HEK293 (cell line): Measurements from ENCODE around the gene C10orf67.

ENCODE experiments used
- BCL11B ChIP-seq: fragments of 450-650 bp; formaldehyde crosslinking; IDR thresholded peaks from 2 replicates; pipeline ENCODE4 v1.5.1; 2016; ENCODE audit warnings: low read depth, missing biosample characterization, missing genetic modification characterization
- BCL6B ChIP-seq: fragments of 450-650 bp; formaldehyde crosslinking; IDR thresholded peaks from 2 replicates; pipeline ENCODE4 v1.5.1; 2017; ENCODE audit warnings: missing biosample characterization, missing genetic modification characterization
- GLI4 ChIP-seq: fragments of 450-650 bp; formaldehyde crosslinking; IDR thresholded peaks from 2 replicates; pipeline ENCODE4 v1.5.1; 2016; ENCODE audit warnings: missing biosample characterization, missing genetic modification characterization
- GLIS1 ChIP-seq: fragments of 450-650 bp; formaldehyde crosslinking; IDR thresholded peaks from 2 replicates; pipeline ENCODE4 v1.5.1; 2016; ENCODE audit warnings: missing biosample characterization, missing genetic modification characterization
- GLIS2 ChIP-seq: fragments of 450-650 bp; formaldehyde crosslinking; IDR thresholded peaks from 2 replicates; pipeline ENCODE4 v1.5.1; 2016; ENCODE audit warnings: missing biosample characterization, missing genetic modification characterization
- HOXD13 ChIP-seq: sonication (generic); formaldehyde crosslinking; IDR thresholded peaks from 2 replicates; pipeline ENCODE4 v1.8.0; 2022; ENCODE audit warnings: missing genetic modification reagents, borderline replicate concordance
- KLF10 ChIP-seq: fragments of 450-650 bp; IDR thresholded peaks from 2 replicates; pipeline ENCODE4 v1.5.1; 2018; ENCODE audit warnings: missing biosample characterization, mild to moderate bottlenecking, missing genetic modification characterization
- OSR2 ChIP-seq: fragments of 450-650 bp; formaldehyde crosslinking; IDR thresholded peaks from 2 replicates; pipeline ENCODE4 v1.5.1; 2016; ENCODE audit warnings: missing biosample characterization, missing genetic modification characterization
- PRDM6 ChIP-seq: fragments of 450-650 bp; formaldehyde crosslinking; IDR thresholded peaks from 2 replicates; pipeline ENCODE4 v1.5.1; 2017; ENCODE audit warnings: missing biosample characterization, missing genetic modification characterization
- SCRT1 ChIP-seq: fragments of 450-650 bp; formaldehyde crosslinking; IDR thresholded peaks from 2 replicates; pipeline ENCODE4 v1.5.1; 2016; ENCODE audit warnings: missing biosample characterization, missing genetic modification characterization, borderline replicate concordance
- SCRT2 ChIP-seq: fragments of 450-650 bp; formaldehyde crosslinking; IDR thresholded peaks from 2 replicates; pipeline ENCODE4 v1.5.1; 2016; ENCODE audit warnings: missing biosample characterization, missing genetic modification characterization
- SP2 ChIP-seq: fragments of 450-650 bp; formaldehyde crosslinking; IDR thresholded peaks from 2 replicates; pipeline ENCODE4 v1.5.1; 2016; ENCODE audit warnings: missing biosample characterization, missing genetic modification characterization
- SP3 ChIP-seq: fragments of 450-650 bp; formaldehyde crosslinking; IDR thresholded peaks from 2 replicates; pipeline ENCODE4 v1.5.1; 2016; ENCODE audit warnings: missing biosample characterization, missing genetic modification characterization
- TCF7L2 ChIP-seq: IDR thresholded peaks from 2 replicates; pipeline ENCODE4 v1.6.1; 2011; ENCODE audit warnings: low read depth, mild to moderate bottlenecking, inconsistent platforms, low read length, moderate library complexity, borderline replicate concordance
- WT1 ChIP-seq: fragments of 450-650 bp; formaldehyde crosslinking; IDR thresholded peaks from 2 replicates; pipeline ENCODE4 v1.5.1; 2016; ENCODE audit warnings: missing biosample characterization, missing genetic modification characterization
- ZBTB11 ChIP-seq: fragments of 450-650 bp; formaldehyde crosslinking; conservative IDR thresholded peaks from 2 replicates; pipeline ENCODE4 v1.5.1; 2016; ENCODE audit warnings: low read depth, missing biosample characterization, missing genetic modification characterization
- ZFP41 ChIP-seq: fragments of 450-650 bp; formaldehyde crosslinking; IDR thresholded peaks from 2 replicates; pipeline ENCODE4 v1.5.1; 2016; ENCODE audit warnings: missing biosample characterization, missing genetic modification characterization, borderline replicate concordance
- ZNF157 ChIP-seq: fragments of 450-650 bp; formaldehyde crosslinking; IDR thresholded peaks from 2 replicates; pipeline ENCODE4 v1.5.1; 2016; ENCODE audit warnings: missing biosample characterization, missing genetic modification characterization
- ZNF169 ChIP-seq: fragments of 450-650 bp; formaldehyde crosslinking; IDR thresholded peaks from 2 replicates; pipeline ENCODE4 v1.5.1; 2016; ENCODE audit warnings: missing biosample characterization, missing genetic modification characterization
- ZNF335 ChIP-seq: fragments of 450-650 bp; formaldehyde crosslinking; conservative IDR thresholded peaks from 2 replicates; pipeline ENCODE4 v1.5.1; 2016; ENCODE audit warnings: missing biosample characterization, missing genetic modification characterization
- ZNF354C ChIP-seq: fragments of 450-650 bp; formaldehyde crosslinking; IDR thresholded peaks from 2 replicates; pipeline ENCODE4 v1.5.1; 2016; ENCODE audit warnings: missing biosample characterization, missing genetic modification characterization, low read depth, borderline replicate concordance
- ZNF394 ChIP-seq: fragments of 450-650 bp; formaldehyde crosslinking; IDR thresholded peaks from 2 replicates; pipeline ENCODE4 v1.5.1; 2016; ENCODE audit warnings: missing biosample characterization, missing genetic modification characterization, mild to moderate bottlenecking, moderate library complexity, borderline replicate concordance
- ZNF416 ChIP-seq: fragments of 450-650 bp; formaldehyde crosslinking; IDR thresholded peaks from 2 replicates; pipeline ENCODE4 v1.5.1; 2016; ENCODE audit warnings: missing biosample characterization, missing genetic modification characterization
- ZNF423 ChIP-seq: fragments of 450-650 bp; formaldehyde crosslinking; IDR thresholded peaks from 2 replicates; pipeline ENCODE4 v1.5.1; 2016; ENCODE audit warnings: missing biosample characterization, missing genetic modification characterization
- ZNF529 ChIP-seq: fragments of 450-650 bp; formaldehyde crosslinking; IDR thresholded peaks from 2 replicates; pipeline ENCODE4 v1.5.1; 2017; ENCODE audit warnings: missing genetic modification characterization, missing biosample characterization; ENCODE audit not compliant: insufficient replicate concordance
- ZNF558 ChIP-seq: fragments of 450-650 bp; formaldehyde crosslinking; IDR thresholded peaks from 2 replicates; pipeline ENCODE4 v1.5.1; 2016; ENCODE audit warnings: missing biosample characterization, missing genetic modification characterization
- ZNF571 ChIP-seq: fragments of 450-650 bp; formaldehyde crosslinking; IDR thresholded peaks from 2 replicates; pipeline ENCODE4 v1.5.0; 2017; ENCODE audit warnings: missing biosample characterization, missing genetic modification characterization
- ZNF600 ChIP-seq: fragments of 450-650 bp; formaldehyde crosslinking; IDR thresholded peaks from 2 replicates; pipeline ENCODE4 v1.5.1; 2016; ENCODE audit warnings: missing biosample characterization, missing genetic modification characterization
- ZNF658 ChIP-seq: fragments of 450-650 bp; formaldehyde crosslinking; IDR thresholded peaks from 2 replicates; pipeline ENCODE4; 2016; ENCODE audit warnings: missing biosample characterization, missing genetic modification characterization
- ZNF664 ChIP-seq: fragments of 450-650 bp; formaldehyde crosslinking; IDR thresholded peaks from 2 replicates; pipeline ENCODE4 v1.5.1; 2016; ENCODE audit warnings: missing biosample characterization, missing genetic modification characterization
- ZNF670 ChIP-seq: fragments of 450-650 bp; formaldehyde crosslinking; IDR thresholded peaks from 2 replicates; pipeline ENCODE4 v1.5.1; 2016; ENCODE audit warnings: missing biosample characterization, missing genetic modification characterization, low read depth
- ZNF76 ChIP-seq: fragments of 450-650 bp; formaldehyde crosslinking; IDR thresholded peaks from 2 replicates; pipeline ENCODE4; 2016; ENCODE audit warnings: low read depth, missing biosample characterization, missing genetic modification characterization, borderline replicate concordance
- ZNF791 ChIP-seq: fragments of 450-650 bp; formaldehyde crosslinking; IDR thresholded peaks from 2 replicates; pipeline ENCODE4 v1.5.1; 2016; ENCODE audit warnings: missing biosample characterization, missing genetic modification characterization
- ZSCAN16 ChIP-seq: fragments of 450-650 bp; formaldehyde crosslinking; IDR thresholded peaks from 2 replicates; pipeline ENCODE4 v1.5.1; 2016; ENCODE audit warnings: missing biosample characterization, missing genetic modification characterization
- TF ChIP-seq, protein P1 (sequence below): fragments of 450-650 bp; formaldehyde crosslinking; IDR thresholded peaks from 2 replicates; pipeline ENCODE4 v1.5.1; 2016; ENCODE audit warnings: missing biosample characterization, missing genetic modification characterization

Gene C10orf67

DNA sequence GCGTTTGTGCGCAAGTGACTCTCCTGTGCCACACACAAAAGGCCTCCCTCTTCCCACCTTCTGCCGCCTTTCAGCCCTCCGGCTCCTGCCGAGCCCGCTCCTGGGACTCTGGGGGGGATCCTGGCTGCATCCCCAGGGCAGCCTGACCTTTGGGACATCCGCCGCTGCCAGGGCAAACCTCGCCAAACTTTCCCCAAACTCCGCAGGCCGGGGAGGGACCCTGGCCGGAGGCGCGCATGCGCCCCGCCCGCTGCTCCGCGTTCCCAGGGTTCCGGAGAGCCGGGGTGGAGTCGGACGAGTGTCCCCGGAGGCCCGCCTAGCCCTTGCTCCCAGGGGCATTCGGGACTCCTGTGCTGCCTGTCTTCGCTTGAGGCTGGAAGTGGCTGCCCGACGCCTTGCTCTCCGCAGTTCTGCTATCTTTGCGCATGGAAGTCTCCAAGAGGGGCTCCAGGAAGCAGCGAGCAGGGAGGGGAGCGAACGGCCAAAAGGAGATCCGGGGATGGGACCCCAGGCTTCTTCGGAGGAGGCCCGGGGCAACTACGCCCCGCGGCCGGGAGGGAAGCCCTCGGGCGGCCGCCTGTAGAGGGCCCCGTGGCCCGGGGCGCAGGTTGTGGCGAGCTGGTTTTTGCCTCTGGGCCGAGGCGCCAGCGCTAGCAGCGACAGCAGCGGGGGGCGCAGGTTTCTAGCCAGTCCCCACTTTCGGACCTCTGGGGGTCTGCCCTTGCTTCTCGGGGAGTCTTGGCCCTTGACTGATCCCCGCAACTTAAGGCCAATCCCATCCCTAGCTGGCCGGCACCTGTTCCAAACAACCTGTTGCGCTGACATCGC is 145.4 kb downstream of the C10orf67 start (continued):
- TF ChIP-seq SP3: no peak
- TF ChIP-seq ZNF416 (tag by site-specific recombination): no peak
- TF ChIP-seq ZNF791: no peak
- TF ChIP-seq GLI4 (tag by site-specific recombination): no peak
- TF ChIP-seq KLF10: no peak
- peak; percentile 95 for TF ChIP-seq SCRT2 (tag by site-specific recombination)
- no peak for TF ChIP-seq ZSCAN16 (tag by site-specific recombination)
- TF ChIP-seq ZNF354C (tag by site-specific recombination): no peak
- peak; percentile 59 for TF ChIP-seq ZBTB11 (tag by site-specific recombination)
- TF ChIP-seq, protein P1, sequence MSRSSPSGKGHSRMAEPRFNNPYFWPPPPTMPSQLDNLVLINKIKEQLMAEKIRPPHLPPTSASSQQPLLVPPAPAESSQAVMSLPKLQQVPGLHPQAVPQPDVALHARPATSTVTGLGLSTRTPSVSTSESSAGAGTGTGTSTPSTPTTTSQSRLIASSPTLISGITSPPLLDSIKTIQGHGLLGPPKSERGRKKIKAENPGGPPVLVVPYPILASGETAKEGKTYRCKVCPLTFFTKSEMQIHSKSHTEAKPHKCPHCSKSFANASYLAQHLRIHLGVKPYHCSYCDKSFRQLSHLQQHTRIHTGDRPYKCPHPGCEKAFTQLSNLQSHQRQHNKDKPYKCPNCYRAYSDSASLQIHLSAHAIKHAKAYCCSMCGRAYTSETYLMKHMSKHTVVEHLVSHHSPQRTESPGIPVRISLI (tag by site-specific recombination): no peak
- no peak for TF ChIP-seq ZNF664 (tag by site-specific recombination)
- no peak for TF ChIP-seq PRDM6 (tag by site-specific recombination)
- no peak for TF ChIP-seq ZNF394 (tag by site-specific recombination)
- no peak for TF ChIP-seq ZNF558 (tag by site-specific recombination)
- no peak for TF ChIP-seq ZNF658
- no peak for TF ChIP-seq TCF7L2
- peak; percentile 38; the same call in 1 of the 2 replicates for TF ChIP-seq ZNF76 (tag by site-specific recombination)
- no peak for TF ChIP-seq SP2 (tag by site-specific recombination)
- no peak for TF ChIP-seq ZNF670
- no peak for TF ChIP-seq HOXD13 (CRISPR knock-in tag)
- peak; percentile 91 for TF ChIP-seq SCRT1 (tag by site-specific recombination)
- no peak for TF ChIP-seq ZFP41
- no peak for TF ChIP-seq WT1 (tag by site-specific recombination)
- no peak for TF ChIP-seq ZNF571 (tag by site-specific recombination)
- TF ChIP-seq BCL11B: no peak
- TF ChIP-seq ZNF529: no peak
- no peak for TF ChIP-seq ZNF169 (tag by site-specific recombination)
- TF ChIP-seq ZNF157 (tag by site-specific recombination): no peak
- peak; percentile 79 for TF ChIP-seq ZNF335 (tag by site-specific recombination)
- TF ChIP-seq GLIS2 (tag by site-specific recombination): 0 out of 2 replicates have a peak, but pooled peaks have one; percentile 26
- TF ChIP-seq ZNF423 (tag by site-specific recombination): peak; percentile 62; the same call in 1 of the 2 replicates
- peak; percentile 83 for TF ChIP-seq GLIS1 (tag by site-specific recombination)
- TF ChIP-seq BCL6B (tag by site-specific recombination): no peak
- peak; percentile 75 for TF ChIP-seq ZNF600 (tag by site-specific recombination)
- no peak for TF ChIP-seq OSR2
